C4-2B (cell line): Measurements from ENCODE around the gene SPACA4.

Experiments used
- H3K27ac ChIP-seq: fragments of 450-650 bp; 2 replicates; pipeline ENCODE4 v1.5.1; 2017
- ZFX ChIP-seq: fragments of 450-650 bp; IDR thresholded peaks from 2 replicates; pipeline ENCODE4 v1.6.1; 2017
- TF ChIP-seq, protein P1 (sequence below): fragments of 450-650 bp; conservative IDR thresholded peaks from 2 replicates; pipeline ENCODE4 v1.5.1; 2017; ENCODE audit warnings: mild to moderate bottlenecking

SPACA4 gene, protein sequence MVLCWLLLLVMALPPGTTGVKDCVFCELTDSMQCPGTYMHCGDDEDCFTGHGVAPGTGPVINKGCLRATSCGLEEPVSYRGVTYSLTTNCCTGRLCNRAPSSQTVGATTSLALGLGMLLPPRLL

DNA sequence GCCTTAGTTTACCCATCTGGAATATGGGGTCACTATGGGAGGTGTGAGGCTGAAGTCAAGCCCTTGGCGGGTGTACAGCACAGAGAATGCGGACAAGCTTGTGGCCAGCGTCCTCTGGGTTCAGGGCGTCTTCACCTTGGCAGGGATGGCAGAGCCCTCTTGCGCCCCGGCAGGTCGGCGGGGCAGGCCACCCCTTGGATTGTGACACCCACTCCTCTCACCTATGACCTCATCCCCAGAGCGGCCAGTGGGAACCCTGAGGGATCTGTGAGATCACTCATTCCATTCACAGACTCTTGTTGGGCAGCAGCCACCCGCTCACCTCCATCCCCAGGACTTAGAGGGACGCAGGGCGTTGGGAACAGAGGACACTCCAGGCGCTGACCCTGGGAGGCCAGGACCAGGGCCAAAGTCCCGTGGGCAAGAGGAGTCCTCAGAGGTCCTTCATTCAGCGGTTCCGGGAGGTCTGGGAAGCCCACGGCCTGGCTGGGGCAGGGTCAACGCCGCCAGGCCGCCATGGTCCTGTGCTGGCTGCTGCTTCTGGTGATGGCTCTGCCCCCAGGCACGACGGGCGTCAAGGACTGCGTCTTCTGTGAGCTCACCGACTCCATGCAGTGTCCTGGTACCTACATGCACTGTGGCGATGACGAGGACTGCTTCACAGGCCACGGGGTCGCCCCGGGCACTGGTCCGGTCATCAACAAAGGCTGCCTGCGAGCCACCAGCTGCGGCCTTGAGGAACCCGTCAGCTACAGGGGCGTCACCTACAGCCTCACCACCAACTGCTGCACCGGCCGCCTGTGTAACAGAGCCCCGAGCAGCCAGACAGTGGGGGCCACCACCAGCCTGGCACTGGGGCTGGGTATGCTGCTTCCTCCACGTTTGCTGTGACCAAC is at the start of gene SPACA4:
Gene SPACA4 (plus strand): TSS at position 280 of the 896 bp plus-strand sequence. CDS start 237 bp downstream, at position 517.
- H3K27ac ChIP-seq, result no peak within 1 kb of the TSS
- no peak for TF ChIP-seq ZFX
- TF ChIP-seq, protein P1, sequence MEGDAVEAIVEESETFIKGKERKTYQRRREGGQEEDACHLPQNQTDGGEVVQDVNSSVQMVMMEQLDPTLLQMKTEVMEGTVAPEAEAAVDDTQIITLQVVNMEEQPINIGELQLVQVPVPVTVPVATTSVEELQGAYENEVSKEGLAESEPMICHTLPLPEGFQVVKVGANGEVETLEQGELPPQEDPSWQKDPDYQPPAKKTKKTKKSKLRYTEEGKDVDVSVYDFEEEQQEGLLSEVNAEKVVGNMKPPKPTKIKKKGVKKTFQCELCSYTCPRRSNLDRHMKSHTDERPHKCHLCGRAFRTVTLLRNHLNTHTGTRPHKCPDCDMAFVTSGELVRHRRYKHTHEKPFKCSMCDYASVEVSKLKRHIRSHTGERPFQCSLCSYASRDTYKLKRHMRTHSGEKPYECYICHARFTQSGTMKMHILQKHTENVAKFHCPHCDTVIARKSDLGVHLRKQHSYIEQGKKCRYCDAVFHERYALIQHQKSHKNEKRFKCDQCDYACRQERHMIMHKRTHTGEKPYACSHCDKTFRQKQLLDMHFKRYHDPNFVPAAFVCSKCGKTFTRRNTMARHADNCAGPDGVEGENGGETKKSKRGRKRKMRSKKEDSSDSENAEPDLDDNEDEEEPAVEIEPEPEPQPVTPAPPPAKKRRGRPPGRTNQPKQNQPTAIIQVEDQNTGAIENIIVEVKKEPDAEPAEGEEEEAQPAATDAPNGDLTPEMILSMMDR, result no peak

DNA sequence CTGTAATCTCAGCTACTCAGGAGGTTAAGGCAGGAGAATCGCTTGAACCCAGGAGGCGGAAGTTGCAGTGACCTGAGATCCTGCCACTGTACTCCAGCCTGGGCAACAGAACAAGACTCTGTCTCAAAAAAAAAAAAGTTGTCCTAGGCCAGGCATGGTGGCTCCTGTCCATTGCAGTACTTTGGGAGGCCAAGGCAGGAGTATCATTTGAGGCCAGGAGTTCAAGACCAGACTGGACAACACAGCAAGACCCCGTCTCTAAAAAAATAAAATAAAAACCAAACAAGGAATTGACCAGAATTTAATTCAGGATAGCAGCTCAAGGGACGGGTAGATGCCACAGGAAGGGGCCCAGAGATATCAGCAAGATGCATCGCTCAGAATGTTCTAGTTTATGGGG is 49.7 kb upstream of the SPACA4 start:
- TF ChIP-seq ZFX, result no peak
- TF ChIP-seq, protein P1, result no peak
- no peak overlapping the region for H3K27ac ChIP-seq

DNA sequence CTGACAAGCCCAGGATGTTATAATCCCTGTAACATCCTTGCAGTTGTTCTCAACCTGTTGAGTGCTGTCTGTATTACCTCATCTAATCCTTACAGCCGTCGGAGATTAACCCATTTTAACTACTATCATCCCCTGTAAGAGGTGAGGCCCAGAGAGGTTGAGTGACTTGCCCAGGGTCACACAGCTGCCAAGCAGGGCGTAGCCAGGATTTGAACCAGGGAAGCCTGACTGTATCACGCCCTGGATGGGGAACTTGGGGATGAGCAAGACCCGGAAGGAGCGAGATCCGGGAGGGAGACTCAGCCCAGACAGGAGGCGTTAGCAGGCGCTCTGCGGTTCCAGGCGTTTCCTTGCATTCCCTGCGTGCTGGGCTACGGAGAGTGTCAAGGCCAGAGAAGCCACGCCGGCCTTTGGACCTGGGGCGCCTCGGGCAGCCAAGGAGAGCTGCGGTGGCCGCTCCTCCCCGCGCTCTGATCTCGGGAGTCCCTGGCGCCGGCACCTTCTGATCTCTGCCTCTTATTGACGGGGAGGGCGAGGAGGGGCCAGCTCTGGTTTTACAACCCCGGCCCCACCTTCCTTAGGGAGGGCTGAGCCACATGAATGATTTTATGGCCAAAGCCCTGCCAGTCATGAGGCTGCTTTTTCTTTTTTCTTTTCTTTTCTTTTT is 48.4 kb upstream of the SPACA4 start:
- TF ChIP-seq, protein P1, result no peak
- no peak for TF ChIP-seq ZFX
- no peak overlapping the region for H3K27ac ChIP-seq

DNA sequence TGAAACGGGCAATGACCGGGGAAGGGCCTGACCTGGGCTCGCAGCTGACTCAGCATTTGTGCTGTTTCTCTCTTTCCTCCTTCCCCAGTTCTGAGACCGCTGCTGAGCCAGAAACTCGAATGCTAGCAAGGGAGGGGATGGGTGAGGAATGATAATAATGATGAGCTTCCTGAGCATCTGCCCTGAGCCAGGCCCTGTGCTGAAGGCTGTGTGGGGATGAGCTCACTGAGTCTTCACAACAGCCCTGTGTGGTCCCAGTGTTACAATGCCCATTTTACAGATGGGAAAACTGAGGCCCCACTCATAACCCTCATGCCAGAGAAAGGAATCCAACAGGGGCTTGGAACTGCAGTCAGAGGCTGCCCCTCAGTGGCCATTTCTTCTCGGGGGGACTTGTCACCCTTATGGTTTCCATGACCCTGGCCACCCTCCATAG is 46.4 kb upstream of the SPACA4 start:
- no peak overlapping the region for H3K27ac ChIP-seq
- TF ChIP-seq, protein P1, result no peak
- no peak for TF ChIP-seq ZFX

DNA sequence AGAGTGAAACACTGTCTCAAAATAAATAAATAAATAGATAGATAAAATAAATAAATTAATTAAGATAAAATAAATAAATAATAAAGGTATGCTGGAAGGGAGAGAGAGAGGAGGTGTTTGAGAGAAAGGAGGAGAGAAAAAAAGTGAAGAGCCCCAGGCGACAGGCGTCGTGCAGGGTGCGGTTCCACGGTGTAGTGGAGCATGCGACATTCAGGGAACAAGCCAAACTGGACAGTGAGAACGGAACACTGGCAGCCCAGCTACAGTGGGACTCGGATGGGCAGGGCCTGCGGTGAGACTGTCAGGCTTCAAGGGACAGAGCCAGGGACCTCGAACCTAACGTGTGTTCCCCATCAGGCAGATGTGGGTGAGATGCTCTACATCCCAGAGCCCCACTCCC is 45.1 kb upstream of the SPACA4 start:
- no peak overlapping the region for H3K27ac ChIP-seq
- no peak for TF ChIP-seq ZFX
- TF ChIP-seq, protein P1, result no peak

DNA sequence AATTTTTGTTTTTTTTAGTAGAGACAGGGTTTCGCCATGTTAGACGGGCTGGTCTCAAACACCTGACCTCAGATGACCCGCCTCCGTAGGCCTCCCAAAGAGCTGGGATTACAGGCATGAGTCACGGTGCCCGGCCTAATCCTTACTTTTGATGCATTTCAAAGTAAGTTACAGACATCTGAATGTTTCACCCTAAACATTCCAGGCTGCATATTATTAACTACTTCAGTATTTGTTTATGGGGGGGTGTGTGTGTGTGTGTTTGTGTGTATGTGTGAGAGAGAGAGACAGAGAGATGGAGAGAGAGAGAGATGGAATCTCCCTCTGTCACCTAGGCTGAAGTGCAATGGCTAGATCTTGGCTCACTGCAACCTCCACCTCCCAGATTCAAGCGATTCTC is 41.5 kb upstream of the SPACA4 start:
- H3K27ac ChIP-seq, result no peak overlapping the region
- TF ChIP-seq, protein P1, result no peak
- no peak for TF ChIP-seq ZFX
